Urinary bladder (tissue), 4 donors: Measurements from ENCODE around the gene TIAM1. TPM values are rescaled to one million over a fixed set of nuclear protein-coding genes. Genes with fewer than 3 reads are reported as not detected.

Experiments
- DNase-seq: peaks from one replicate; pipeline ENCODE4 v3.0.0-alpha.2; 2015; ENCODE audit errors: extremely low spot score
- H3K27ac ChIP-seq: one replicate; pipeline ENCODE4 v1.5.1; 2013; ENCODE audit warnings: low read depth, mild to moderate bottlenecking, moderate library complexity
- H3K36me3 ChIP-seq: one replicate; pipeline ENCODE4 v1.6.1; 2013; ENCODE audit warnings: mild to moderate bottlenecking, moderate library complexity; ENCODE audit not compliant: insufficient read depth
- H3K4me1 ChIP-seq: one replicate; pipeline ENCODE4 v1.6.1; 2013; ENCODE audit warnings: mild to moderate bottlenecking, moderate library complexity; ENCODE audit not compliant: insufficient read depth
- H3K4me3 ChIP-seq: one replicate; pipeline ENCODE4 v1.5.1; 2013; ENCODE audit warnings: low read depth, low read length
- WGBS: extraction: QIAGEN DNeasy Blood & Tissue Kit; methylation state at CpG from one replicate; pipeline ENCODE4 v1.1.7; 2013; 5-methylcytosine and 5-hydroxymethylcytosine counted together
- polyA plus RNA-seq: library from polyadenylated mRNA; stranded (reverse); fragments of 200-250 nt; gene quantifications from one replicate; pipeline ENCODE4 v1.2.3, GENCODE V29; 2013
- total RNA-seq: library from RNA; depleted of rRNA; stranded (reverse); fragments of >200 nt; gene quantifications from one replicate; pipeline ENCODE4 v1.2.3, GENCODE V29; 2014
- donor health status: healthy with polysubstance abuse.
- donor health status: healthy.

TIAM1 gene
- total and polyA plus RNA-seq, 2 donors = 10.0 to 36.0 TPM

GRCh38 chr21:31282095-31282709 lies 61.9 kb downstream of the TIAM1 start:
- no peak for DNase-seq
- Histone ChIP-seq H3K4me1 (no peaks in the 10 kb centered on the region), H3K36me3 (no peaks in the 10 kb centered on the region), H3K4me3 (no peak overlapping the region), H3K27ac (no peak overlapping the region)
- 60% methylated on average over 9 of the region's 9 CpGs for WGBS

- Histone ChIP-seq H3K4me1 (no peaks in the 10 kb centered on the region), H3K27ac (no peak overlapping the region), H3K4me3 (no peak overlapping the region), H3K36me3 (no peaks in the 10 kb centered on the region)
- WGBS = 98% methylated on average over 1 of the region's 1 CpG
- DNase-seq = no peak
These were observed 62.5 kb downstream of the TIAM1 start for GRCh38 chr21:31281561-31281960.

DNA sequence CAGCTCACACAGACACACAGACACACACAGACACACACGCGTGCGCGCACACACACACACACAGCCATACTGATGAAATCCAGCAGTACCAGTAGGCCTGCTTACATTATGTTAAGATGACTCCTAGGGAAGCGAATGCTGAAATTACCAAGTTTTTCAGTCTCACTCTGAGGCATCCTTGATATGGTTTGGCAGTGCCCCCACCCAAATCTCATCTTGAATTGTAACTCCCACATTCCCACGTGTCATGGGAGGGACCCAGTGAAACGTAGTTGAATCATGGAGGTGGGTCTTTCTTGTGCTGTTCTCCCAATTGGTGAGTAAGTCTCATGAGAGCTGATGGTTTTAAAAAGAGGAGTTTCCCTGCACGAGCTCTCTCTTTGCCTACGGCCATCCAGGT lies 64.1 kb downstream of the TIAM1 start:
- WGBS = 91% methylated on average over 9 of the region's 9 CpGs
- Histone ChIP-seq H3K4me1 (no peaks in the 10 kb centered on the region), H3K36me3 (no peaks in the 10 kb centered on the region), H3K27ac (no peak overlapping the region), H3K4me3 (no peak overlapping the region)
- DNase-seq = no peak

GRCh38 chr21:31279214-31279613 lies 64.8 kb downstream of the TIAM1 start:
- Histone ChIP-seq H3K4me1 (no peaks in the 10 kb centered on the region), H3K4me3 (no peak overlapping the region), H3K27ac (no peak overlapping the region), H3K36me3 (no peaks in the 10 kb centered on the region)
- DNase-seq = no peak
- 97% methylated on average over 8 of the region's 8 CpGs for WGBS

DNA sequence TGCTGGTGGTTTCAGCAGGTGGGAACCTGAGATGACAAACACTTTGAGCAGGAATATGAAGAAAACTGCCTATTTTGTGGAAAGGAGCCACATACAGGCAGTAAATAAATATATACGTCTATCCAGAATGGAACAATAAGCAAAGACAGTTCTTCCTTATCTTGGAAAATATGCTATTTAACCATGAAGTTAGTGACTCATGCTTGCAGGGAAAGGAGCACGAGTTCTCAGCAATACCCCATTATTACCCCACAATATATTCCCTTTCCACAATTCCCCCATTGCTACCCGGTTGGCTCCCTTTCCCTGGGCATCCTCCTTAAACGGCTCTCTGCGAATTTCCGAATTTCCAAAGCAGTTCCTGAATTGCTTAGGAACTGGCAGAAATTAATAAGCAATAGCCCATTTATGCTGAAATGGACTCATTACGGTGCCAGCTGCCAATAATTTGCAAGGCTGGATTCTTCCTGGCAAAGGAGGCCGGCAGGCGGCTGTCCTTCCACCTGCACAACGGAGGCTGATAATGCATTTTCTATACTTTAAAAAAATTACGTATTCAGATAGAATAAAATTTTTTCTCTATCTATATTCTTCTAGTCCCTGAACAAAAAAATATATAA lies 65.4 kb downstream of the TIAM1 start:
- H3K36me3 ChIP-seq = no peaks in the 10 kb centered on the region
- 89% methylated on average over 11 of the region's 11 CpGs for WGBS
- DNase-seq = no peak
- no peak overlapping the region for H3K4me3 ChIP-seq
- no peak overlapping the region for H3K27ac ChIP-seq
- H3K4me1 ChIP-seq = no peaks in the 10 kb centered on the region

- no peaks in the 10 kb centered on the region for H3K36me3 ChIP-seq
- WGBS = 91% methylated on average over 7 of the region's 7 CpGs
- no peaks in the 10 kb centered on the region for H3K4me1 ChIP-seq
- H3K4me3 ChIP-seq = no peak overlapping the region
- DNase-seq = no peak
- no peak overlapping the region for H3K27ac ChIP-seq
These were observed 67.4 kb downstream of the TIAM1 start for GRCh38 chr21:31276663-31277062.

- no peak overlapping the region for H3K4me3 ChIP-seq
- H3K4me1 ChIP-seq = no peaks in the 10 kb centered on the region
- WGBS = 62% methylated on average over 6 of the region's 6 CpGs
- no peak overlapping the region for H3K27ac ChIP-seq
- no peaks in the 10 kb centered on the region for H3K36me3 ChIP-seq
- DNase-seq = no peak
These were observed 68.2 kb downstream of the TIAM1 start for GRCh38 chr21:31275901-31276300.

DNA sequence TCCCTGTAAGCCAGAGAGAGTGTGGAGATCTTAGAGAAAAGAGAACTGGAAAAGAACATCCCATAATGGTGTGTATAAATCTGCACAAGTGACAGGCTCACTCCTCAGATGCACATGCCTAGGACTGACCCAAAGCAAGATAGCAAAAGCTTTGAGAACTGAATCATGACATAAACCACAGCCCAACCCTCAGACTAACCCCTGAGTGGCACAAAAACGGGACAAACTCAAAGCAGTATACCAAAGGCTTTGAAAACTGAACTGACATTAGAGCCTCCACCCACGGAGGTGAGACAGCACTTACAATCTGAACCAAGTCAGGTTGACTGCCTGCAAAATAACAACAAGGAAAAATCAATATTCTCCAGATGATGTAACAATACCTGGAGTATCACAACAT lies 70.8 kb downstream of the TIAM1 start:
- 84% methylated on average over 2 of the region's 2 CpGs for WGBS
- DNase-seq = no peak
- Histone ChIP-seq H3K4me3 (no peak overlapping the region), H3K27ac (no peak overlapping the region), H3K36me3 (no peaks in the 10 kb centered on the region), H3K4me1 (no peaks in the 10 kb centered on the region)

DNA sequence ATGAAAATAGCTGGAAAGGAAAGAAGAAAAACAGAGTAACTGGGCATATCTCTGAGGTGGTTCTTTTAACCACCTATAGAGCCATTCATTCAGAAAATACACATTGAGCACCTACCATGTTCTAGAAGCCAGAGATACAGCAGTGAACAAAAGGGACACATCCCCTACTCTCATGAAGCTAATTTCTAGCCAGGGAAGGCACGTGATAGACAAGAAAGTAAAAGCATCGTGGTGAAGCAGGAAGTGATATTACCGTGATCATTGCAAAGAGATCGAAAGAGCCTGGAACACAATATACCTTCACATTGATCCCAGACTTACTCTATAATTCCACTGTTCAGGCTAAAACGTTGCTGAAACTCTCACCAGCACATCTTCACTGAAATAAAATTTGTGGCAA lies 76.0 kb downstream of the TIAM1 start:
- 74% methylated on average over 5 of the region's 5 CpGs for WGBS
- no peaks in the 10 kb centered on the region for H3K36me3 ChIP-seq
- DNase-seq = no peak
- H3K27ac ChIP-seq = no peak overlapping the region
- H3K4me1 ChIP-seq = no peaks in the 10 kb centered on the region
- no peak overlapping the region for H3K4me3 ChIP-seq

DNA sequence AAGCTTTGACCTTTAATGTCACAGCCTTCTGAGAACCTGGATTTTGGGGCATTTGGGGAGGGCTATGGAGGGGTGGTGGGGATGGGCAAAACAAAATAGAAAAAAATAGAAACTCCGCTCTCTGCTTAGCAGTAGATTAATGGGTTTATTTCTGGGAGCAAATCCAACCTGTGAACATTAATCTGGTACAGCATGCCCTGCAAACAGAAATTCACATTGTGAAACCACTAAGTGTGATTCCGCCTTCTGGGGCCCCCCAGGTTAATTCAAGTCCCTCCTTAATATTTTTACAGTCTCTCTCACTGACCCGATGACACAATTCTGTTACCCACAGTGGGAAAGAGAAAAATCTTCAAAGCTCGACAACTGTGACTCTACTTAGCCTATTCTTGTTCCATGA lies 76.4 kb downstream of the TIAM1 start:
- no peaks in the 10 kb centered on the region for H3K4me1 ChIP-seq
- no peak overlapping the region for H3K4me3 ChIP-seq
- H3K27ac ChIP-seq = no peak overlapping the region
- no peaks in the 10 kb centered on the region for H3K36me3 ChIP-seq
- DNase-seq = no peak
- 78% methylated on average over 4 of the region's 4 CpGs for WGBS

GRCh38 chr21:31266241-31266640 lies 77.8 kb downstream of the TIAM1 start:
- H3K4me1 ChIP-seq = no peaks in the 10 kb centered on the region
- no peaks in the 10 kb centered on the region for H3K36me3 ChIP-seq
- DNase-seq = no peak
- H3K4me3 ChIP-seq = no peak overlapping the region
- no peak overlapping the region for H3K27ac ChIP-seq
- WGBS = 55% methylated on average over 18 of the region's 18 CpGs

GRCh38 chr21:31265366-31266013 lies 78.6 kb downstream of the TIAM1 start:
- no peak for DNase-seq
- Histone ChIP-seq H3K27ac (no peak overlapping the region), H3K36me3 (no peaks in the 10 kb centered on the region), H3K4me3 (no peak overlapping the region), H3K4me1 (no peaks in the 10 kb centered on the region)
- WGBS = 49% methylated on average over 11 of the region's 11 CpGs

DNA sequence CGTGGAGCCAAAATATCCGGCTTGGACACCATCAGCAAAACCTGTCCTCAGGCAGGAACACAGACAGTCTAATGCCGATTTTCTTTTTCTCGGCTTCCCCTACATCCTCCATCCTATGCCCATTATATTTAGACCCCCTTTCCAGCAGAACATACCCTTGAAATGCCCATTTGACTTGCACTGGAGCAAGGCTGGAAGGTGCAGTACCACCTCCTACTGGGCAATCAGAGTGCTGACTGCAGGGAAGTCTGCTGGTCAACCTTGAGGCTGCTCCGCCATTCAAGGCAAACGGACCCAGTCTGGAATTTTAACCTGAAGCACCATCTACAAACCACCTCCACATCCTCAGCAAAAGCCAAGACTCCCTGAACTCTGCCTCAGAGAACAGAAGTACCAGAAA lies 79.5 kb downstream of the TIAM1 start:
- no peak for DNase-seq
- WGBS = 95% methylated on average over 6 of the region's 6 CpGs
- H3K4me3 ChIP-seq = no peak overlapping the region
- H3K27ac ChIP-seq = no peak overlapping the region
- H3K36me3 ChIP-seq = no peaks in the 10 kb centered on the region
- H3K4me1 ChIP-seq = no peaks in the 10 kb centered on the region

GRCh38 chr21:31262728-31263127 lies 81.3 kb downstream of the TIAM1 start:
- Histone ChIP-seq H3K36me3 (no peaks in the 10 kb centered on the region), H3K4me1 (no peaks in the 10 kb centered on the region), H3K27ac (no peak overlapping the region), H3K4me3 (no peak overlapping the region)
- WGBS = 82% methylated on average over 4 of the region's 4 CpGs
- no peak for DNase-seq
